SK-N-MC (cell line): ENCODE data around the gene RIPK3.
"Not testable (repeated sequence)": the region's sequence is repeated elsewhere in the genome, so short reads cannot be mapped to it uniquely, and the experiment has no call there.

Source experiments
- DNase-seq: peaks from one replicate; pipeline ENCODE4 v3.0.0-alpha.2; 2011; ENCODE audit warnings: low read depth, low spot score
- H3K27ac ChIP-seq: fragments of 200-600 bp; sonication (generic); 2 replicates; pipeline ENCODE4 v1.5.1; 2016; ENCODE audit warnings: mixed run types
- H3K36me3 ChIP-seq: fragments of 200-600 bp; sonication (generic); 2 replicates; pipeline ENCODE4 v1.6.1; 2017; ENCODE audit warnings: antibody characterized with exemption, low read length, mixed read lengths; ENCODE audit not compliant: insufficient read depth
- H3K4me3 ChIP-seq: fragments of 200-600 bp; sonication (generic); 2 replicates; pipeline ENCODE4 v1.5.1; 2016
- H3K9ac ChIP-seq: fragments of 200-600 bp; sonication (generic); 2 replicates; pipeline ENCODE4 v1.8.0; 2017; ENCODE audit warnings: mixed run types, mixed read lengths; ENCODE audit not compliant: insufficient read length
- H3K9me3 ChIP-seq: fragments of 200-600 bp; sonication (generic); 2 replicates; pipeline ENCODE4 v1.6.1; 2017; ENCODE audit warnings: low read depth, mild to moderate bottlenecking, antibody characterized with exemption, low read length, moderate library complexity, mixed read lengths
- EZH2 ChIP-seq: fragments of 200-600 bp; sonication (generic); IDR thresholded peaks from one replicate; pipeline ENCODE4 v1.6.1; 2017; ENCODE audit warnings: antibody characterized with exemption
- FOXP2 ChIP-seq: optimal IDR thresholded peaks from 2 replicates; pipeline ENCODE3; 2011; ENCODE audit warnings: mild to moderate bottlenecking, moderate library complexity; ENCODE audit not compliant: insufficient read depth; ENCODE audit errors: extremely low read length, control extremely low read depth
- POLR2AphosphoS5 ChIP-seq: IDR thresholded peaks from 2 replicates; pipeline ENCODE4 v1.6.1; 2012; ENCODE audit warnings: mild to moderate bottlenecking, low read depth, low read length, borderline replicate concordance

Gene RIPK3

GRCh38 chr14:24339284-24340151 lies at the start of gene RIPK3:
Gene RIPK3 (minus strand): TSS chr14:24339991. CDS start chr14:24339826, 165 bp downstream.
- H3K9ac ChIP-seq = no peak within 1 kb of the TSS
- no peak for DNase-seq

GRCh38 chr14:24389226-24389848 lies 49.5 kb upstream of the RIPK3 start:
- no peak overlapping the region for H3K4me3 ChIP-seq
- no peaks in the 10 kb centered on the region for H3K9me3 ChIP-seq
- no peak overlapping the region for H3K27ac ChIP-seq
- DNase-seq = no peak
- H3K36me3 ChIP-seq = no peaks in the 10 kb centered on the region
- H3K9ac ChIP-seq = no peak overlapping the region
- no peak for TF ChIP-seq FOXP2
- TF ChIP-seq EZH2 = no peak
- TF ChIP-seq POLR2AphosphoS5 = no peak

More at GRCh38 chr14:24339284-24340151, at the start of gene RIPK3:
- TF ChIP-seq EZH2 = no peak
- no peak for TF ChIP-seq FOXP2
- no peak for TF ChIP-seq POLR2AphosphoS5
- H3K27ac ChIP-seq = no peak within 1 kb of the TSS
- H3K36me3 ChIP-seq = no peaks in the 10 kb centered on the region
- H3K4me3 ChIP-seq = peak within 1 kb of the TSS; percentile 22; the same call in 1 of the 2 replicates
- no peaks in the 10 kb centered on the region for H3K9me3 ChIP-seq

GRCh38 chr14:24388474-24389179 lies 48.8 kb upstream of the RIPK3 start:
- H3K4me3 ChIP-seq = no peak overlapping the region
- TF ChIP-seq FOXP2 (no peak), POLR2AphosphoS5 (no peak), EZH2 (no peak)
- no peak overlapping the region for H3K9ac ChIP-seq
- H3K27ac ChIP-seq = no peak overlapping the region
- H3K9me3 ChIP-seq = no peaks in the 10 kb centered on the region
- H3K36me3 ChIP-seq = no peaks in the 10 kb centered on the region
- no peak for DNase-seq

- H3K4me3 ChIP-seq, DNase-seq, H3K9me3 ChIP-seq, H3K36me3 ChIP-seq, H3K27ac ChIP-seq, H3K9ac ChIP-seq: not testable (repeated sequence)
These were observed 47.8 kb upstream of the RIPK3 start for GRCh38 chr14:24387579-24387978.

GRCh38 chr14:24387009-24387345 lies 47.2 kb upstream of the RIPK3 start:
- DNase-seq = no peak
- TF ChIP-seq POLR2AphosphoS5 (no peak), FOXP2 (no peak)
- H3K9ac ChIP-seq = no peak overlapping the region
- no peaks in the 10 kb centered on the region for H3K36me3 ChIP-seq
- H3K27ac ChIP-seq = no peak overlapping the region
- H3K9me3 ChIP-seq = no peaks in the 10 kb centered on the region
- no peak overlapping the region for H3K4me3 ChIP-seq

GRCh38 chr14:24385524-24385923 lies 45.7 kb upstream of the RIPK3 start:
- no peak overlapping the region for H3K27ac ChIP-seq
- no peak for TF ChIP-seq POLR2AphosphoS5
- no peak for TF ChIP-seq EZH2
- no peak for TF ChIP-seq FOXP2
- H3K36me3 ChIP-seq = no peaks in the 10 kb centered on the region
- no peak overlapping the region for H3K9ac ChIP-seq
- DNase-seq = no peak
- H3K4me3 ChIP-seq = no peak overlapping the region
- H3K9me3 ChIP-seq = no peaks in the 10 kb centered on the region

- H3K36me3 ChIP-seq = no peaks in the 10 kb centered on the region
- no peak overlapping the region for H3K9ac ChIP-seq
- no peak for TF ChIP-seq POLR2AphosphoS5
- TF ChIP-seq FOXP2 = no peak
- no peak for TF ChIP-seq EZH2
- no peak for DNase-seq
- H3K9me3 ChIP-seq = no peaks in the 10 kb centered on the region
- H3K4me3 ChIP-seq = no peak overlapping the region
- H3K27ac ChIP-seq = no peak overlapping the region
These were observed 44.4 kb upstream of the RIPK3 start for GRCh38 chr14:24384169-24384568.

- Histone ChIP-seq H3K9me3 (no peaks in the 10 kb centered on the region), H3K36me3 (peaks cover 4% of the 10 kb centered on the region; the same call in 1 of the 2 replicates), H3K27ac (no peak overlapping the region), H3K4me3 (no peak overlapping the region), H3K9ac (no peak overlapping the region)
- DNase-seq = no peak
- no peak for TF ChIP-seq EZH2
- TF ChIP-seq FOXP2 = no peak
- no peak for TF ChIP-seq POLR2AphosphoS5
These were observed 42.2 kb upstream of the RIPK3 start for GRCh38 chr14:24382064-24382371.
